Mesothelial cell of epicardium (in vitro differentiated cells): ENCODE data around the gene UCKL1. TPM values are rescaled to one million over a fixed set of nuclear protein-coding genes. Genes with fewer than 3 reads are reported as not detected.

ENCODE experiments used
- DNase-seq, 2 experiments: peaks; one replicate each; pipeline ENCODE4 v3.0.0; 2021; ENCODE audit warnings: low spot score in 2 of 2; ENCODE audit not compliant: unreplicated experiment in 2 of 2
- H3K27ac Mint-ChIP-seq: 2 replicates; pipeline ENCODE4 v1.8.0; 2021; ENCODE audit warnings: mixed read lengths
- H3K27me3 Mint-ChIP-seq: 2 replicates; pipeline ENCODE4 v1.8.0; 2021; ENCODE audit warnings: low read depth, mixed read lengths
- H3K36me3 Mint-ChIP-seq: 2 replicates; pipeline ENCODE4 v1.8.0; 2021; ENCODE audit warnings: mixed read lengths
- H3K4me1 Mint-ChIP-seq: 2 replicates; pipeline ENCODE4 v1.8.0; 2021; ENCODE audit warnings: mixed read lengths
- H3K4me3 Mint-ChIP-seq: 2 replicates; pipeline ENCODE4 v1.8.0; 2021; ENCODE audit warnings: mild to moderate bottlenecking, moderate library complexity, mixed read lengths
- H3K9me3 Mint-ChIP-seq: 2 replicates; pipeline ENCODE4 v1.8.0; 2021; ENCODE audit warnings: mixed read lengths
- CTCF ChIP-seq: fragments of 200-600 bp; sonication (generic); IDR thresholded peaks from one replicate; pipeline ENCODE4 v1.5.0; 2021; ENCODE audit warnings: antibody characterized with exemption; ENCODE audit not compliant: unreplicated experiment
- total RNA-seq: library from RNA; stranded (reverse); gene quantifications from 3 replicates; pipeline ENCODE4 v1.2.1, GENCODE V29; 2021

Gene UCKL1
- total RNA-seq, 1 donor from 2014 or later = 60.0 TPM

- Mint-ChIP-seq H3K4me3 (peak within 1 kb of the TSS; percentile 75), H3K27me3 (no peaks in the 10 kb centered on the region), H3K27ac (peak within 1 kb of the TSS; percentile 76), H3K9me3 (no peaks in the 10 kb centered on the region), H3K36me3 (peaks cover 5% of the 10 kb centered on the region), H3K4me1 (peaks cover 15% of the 10 kb centered on the region)
- TF ChIP-seq CTCF = no peak
- DNase-seq = peak; percentile 64 to 77
Measured at GRCh38 chr20:63969838-63970713, 13.9 kb upstream of the UCKL1 start, which contains the start of gene ZNF512B. Gene ZNF512B, minus strand, starts transcription at chr20:63969930. Its CDS starts 1,980 bp downstream, at chr20:63967950.

GRCh38 chr20:63968928-63969760 lies 12.9 kb upstream of the UCKL1 start:
- TF ChIP-seq CTCF = no peak
- H3K9me3 Mint-ChIP-seq = no peaks in the 10 kb centered on the region
- peaks cover 5% of the 10 kb centered on the region for H3K36me3 Mint-ChIP-seq
- no peaks in the 10 kb centered on the region for H3K27me3 Mint-ChIP-seq
- peak overlapping the region; percentile 76 for H3K27ac Mint-ChIP-seq
- peak; percentile 40 to 59 for DNase-seq
- H3K4me3 Mint-ChIP-seq = peak overlapping the region; percentile 75
- H3K4me1 Mint-ChIP-seq = peaks cover 15% of the 10 kb centered on the region

- Mint-ChIP-seq H3K36me3 (peaks cover 5% of the 10 kb centered on the region), H3K27ac (peak overlapping the region; percentile 76), H3K27me3 (no peaks in the 10 kb centered on the region), H3K4me3 (peak overlapping the region; percentile 75), H3K4me1 (peaks cover 9% of the 10 kb centered on the region), H3K9me3 (no peaks in the 10 kb centered on the region)
- DNase-seq = no peak
- no peak for TF ChIP-seq CTCF
Measured at GRCh38 chr20:63968136-63968927, 12.1 kb upstream of the UCKL1 start.

GRCh38 chr20:63967330-63968135 lies 11.3 kb upstream of the UCKL1 start:
- no peak overlapping the region for H3K27ac Mint-ChIP-seq
- peaks cover 8% of the 10 kb centered on the region for H3K4me1 Mint-ChIP-seq
- no peaks in the 10 kb centered on the region for H3K27me3 Mint-ChIP-seq
- DNase-seq = no peak
- H3K4me3 Mint-ChIP-seq = peak overlapping the region; percentile 75
- H3K9me3 Mint-ChIP-seq = no peaks in the 10 kb centered on the region
- peaks cover 9% of the 10 kb centered on the region for H3K36me3 Mint-ChIP-seq
- TF ChIP-seq CTCF = no peak
